Central memory CD8-positive, alpha-beta T cell (primary cell): ENCODE results near the gene C12orf43.
"Not testable (repeated sequence)": the region's sequence is repeated elsewhere in the genome, so short reads cannot be mapped to it uniquely, and the experiment has no call there.

Experiments
- ATAC-seq: fragments of 150-1000 bp; cut with Tn5 transposase; replicated peaks from 2 replicates; pipeline ENCODE4 v1.10.0; 2022; ENCODE audit warnings: mild to moderate bottlenecking, moderate FRiP score, moderate number of reproducible peaks; ENCODE audit not compliant: poor library complexity, severe bottlenecking; ENCODE audit errors: extremely low read depth
- DNase-seq, 2 donors: peaks; one replicate each; pipeline ENCODE4 v3.0.0; 2021; ENCODE audit warnings: low spot score in 2 of 2
- H3K27ac Mint-ChIP-seq: one replicate; pipeline ENCODE4 v1.8.0; 2022; ENCODE audit warnings: low read depth, mild to moderate bottlenecking, moderate library complexity, mixed read lengths
- H3K27me3 Mint-ChIP-seq: one replicate; pipeline ENCODE4 v1.8.0; 2022; ENCODE audit warnings: mixed read lengths
- H3K36me3 Mint-ChIP-seq: one replicate; pipeline ENCODE4 v1.8.0; 2022; ENCODE audit warnings: mild to moderate bottlenecking, moderate library complexity, mixed read lengths; ENCODE audit not compliant: insufficient read depth
- H3K4me1 Mint-ChIP-seq: one replicate; pipeline ENCODE4 v1.8.0; 2022; ENCODE audit warnings: mixed read lengths
- H3K4me3 Mint-ChIP-seq: one replicate; pipeline ENCODE4 v1.8.0; 2022; ENCODE audit warnings: mild to moderate bottlenecking, moderate library complexity, mixed read lengths
- H3K9me3 Mint-ChIP-seq: one replicate; pipeline ENCODE4 v1.8.0; 2022; ENCODE audit warnings: mixed read lengths

The C12orf43 gene

GRCh38 chr12:121048442-121048841, 32.2 kb upstream of the C12orf43 start:
- Mint-ChIP-seq H3K9me3 (no peaks in the 10 kb centered on the region), H3K4me3 (peak overlapping the region; percentile 67), H3K27me3 (no peaks in the 10 kb centered on the region), H3K27ac (peak overlapping the region; percentile 81), H3K36me3 (no peaks in the 10 kb centered on the region), H3K4me1 (no peaks in the 10 kb centered on the region)
- no peak for DNase-seq
- no peak for ATAC-seq

- H3K9me3 Mint-ChIP-seq, H3K27me3 Mint-ChIP-seq, H3K4me3 Mint-ChIP-seq, ATAC-seq, DNase-seq, H3K4me1 Mint-ChIP-seq, H3K27ac Mint-ChIP-seq, H3K36me3 Mint-ChIP-seq: not testable (repeated sequence)
These were observed 31.1 kb upstream of the C12orf43 start for GRCh38 chr12:121047400-121047799.

GRCh38 chr12:121043067-121043466, 26.8 kb upstream of the C12orf43 start:
- Mint-ChIP-seq H3K36me3 (peaks cover 11% of the 10 kb centered on the region), H3K4me3 (no peak overlapping the region), H3K27ac (peak overlapping the region; percentile 4), H3K27me3 (no peaks in the 10 kb centered on the region), H3K4me1 (peaks cover 13% of the 10 kb centered on the region), H3K9me3 (no peaks in the 10 kb centered on the region)
- ATAC-seq (no peak), DNase-seq (no peak)

DNA sequence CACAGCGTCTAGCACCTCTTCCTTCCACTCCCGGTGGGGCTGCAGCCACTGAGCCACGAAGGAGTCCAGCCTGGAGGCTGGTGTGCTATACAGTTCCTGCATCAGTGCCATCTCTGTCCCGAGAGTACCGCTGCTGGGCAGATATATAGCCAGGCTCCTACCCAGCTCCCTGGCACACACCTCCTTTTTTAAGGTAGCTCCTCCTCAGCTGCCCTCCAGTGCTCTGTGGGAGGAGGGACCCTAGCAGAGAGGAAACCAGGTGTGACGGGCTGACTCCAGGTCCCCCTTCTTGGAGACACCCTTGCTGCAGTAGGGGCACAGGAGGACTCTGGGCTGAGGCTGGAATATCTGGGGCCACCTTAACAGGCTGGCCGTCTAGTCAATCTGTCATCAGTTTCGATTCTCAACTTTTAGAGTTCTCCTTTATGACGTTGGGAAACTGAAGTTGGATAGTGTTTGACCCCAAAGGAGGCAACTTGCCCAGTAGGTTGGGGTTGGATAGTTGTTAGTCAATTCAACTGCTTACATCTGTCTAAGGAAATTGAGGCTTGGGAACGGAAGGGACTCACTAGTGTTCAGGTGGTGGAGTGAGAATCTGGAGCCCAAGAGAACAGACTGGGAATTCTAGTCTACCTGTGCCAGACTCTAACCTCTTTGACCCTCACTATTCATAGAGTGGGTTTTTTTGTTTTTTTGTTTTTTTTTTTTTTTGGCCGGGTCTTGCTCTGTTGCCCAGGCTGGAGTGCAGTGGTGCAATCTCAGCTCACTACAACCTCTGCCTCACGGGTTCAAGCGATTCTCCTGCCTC, 22.8 kb upstream of the C12orf43 start, which contains the start of gene OASL:
TSS of gene OASL (minus strand) at position 386 of the 808 bp plus-strand sequence. CDS start at position 111, 275 bp downstream.
- Mint-ChIP-seq H3K4me1 (peaks cover 43% of the 10 kb centered on the region), H3K9me3 (no peaks in the 10 kb centered on the region), H3K36me3 (peaks cover 30% of the 10 kb centered on the region), H3K4me3 (peak within 1 kb of the TSS; percentile 94), H3K27me3 (no peaks in the 10 kb centered on the region), H3K27ac (peak within 1 kb of the TSS; percentile 98)
- peak; percentile 52 to 73 for DNase-seq
- ATAC-seq, result peak; percentile 54

DNA sequence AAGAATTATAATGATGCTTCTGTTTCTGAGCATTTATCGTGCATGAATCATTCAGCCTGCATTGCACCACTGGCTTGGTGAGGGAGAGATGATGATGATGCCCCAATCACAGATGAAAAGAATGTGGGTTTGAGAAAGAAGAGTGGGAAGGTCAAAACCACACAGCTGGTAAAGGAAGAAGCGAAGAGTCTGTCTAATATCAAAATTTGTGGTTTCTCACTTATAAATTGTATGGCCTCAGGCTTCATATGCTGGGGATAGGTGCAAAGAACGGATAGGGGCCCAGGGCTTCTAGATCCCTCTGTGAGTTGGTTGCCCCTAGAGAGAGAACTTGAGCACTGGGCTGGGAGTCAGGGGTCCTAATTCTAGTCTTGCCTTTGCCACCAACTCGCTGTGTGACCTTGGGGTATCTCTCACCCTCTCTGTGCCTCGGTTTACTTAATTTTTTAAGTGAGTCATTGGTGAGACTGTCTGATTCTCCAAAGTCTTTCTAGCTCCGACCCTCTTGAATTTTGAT, 20.6 kb upstream of the C12orf43 start:
- H3K27ac Mint-ChIP-seq, result peak overlapping the region; percentile 98
- peak; percentile 33 for ATAC-seq
- H3K36me3 Mint-ChIP-seq, result peaks cover 47% of the 10 kb centered on the region
- no peaks in the 10 kb centered on the region for H3K27me3 Mint-ChIP-seq
- H3K4me3 Mint-ChIP-seq, result peak overlapping the region; percentile 94
- no peaks in the 10 kb centered on the region for H3K9me3 Mint-ChIP-seq
- DNase-seq, result peak in 1 of 2 donors; percentile 46
- H3K4me1 Mint-ChIP-seq, result peaks cover 60% of the 10 kb centered on the region

DNA sequence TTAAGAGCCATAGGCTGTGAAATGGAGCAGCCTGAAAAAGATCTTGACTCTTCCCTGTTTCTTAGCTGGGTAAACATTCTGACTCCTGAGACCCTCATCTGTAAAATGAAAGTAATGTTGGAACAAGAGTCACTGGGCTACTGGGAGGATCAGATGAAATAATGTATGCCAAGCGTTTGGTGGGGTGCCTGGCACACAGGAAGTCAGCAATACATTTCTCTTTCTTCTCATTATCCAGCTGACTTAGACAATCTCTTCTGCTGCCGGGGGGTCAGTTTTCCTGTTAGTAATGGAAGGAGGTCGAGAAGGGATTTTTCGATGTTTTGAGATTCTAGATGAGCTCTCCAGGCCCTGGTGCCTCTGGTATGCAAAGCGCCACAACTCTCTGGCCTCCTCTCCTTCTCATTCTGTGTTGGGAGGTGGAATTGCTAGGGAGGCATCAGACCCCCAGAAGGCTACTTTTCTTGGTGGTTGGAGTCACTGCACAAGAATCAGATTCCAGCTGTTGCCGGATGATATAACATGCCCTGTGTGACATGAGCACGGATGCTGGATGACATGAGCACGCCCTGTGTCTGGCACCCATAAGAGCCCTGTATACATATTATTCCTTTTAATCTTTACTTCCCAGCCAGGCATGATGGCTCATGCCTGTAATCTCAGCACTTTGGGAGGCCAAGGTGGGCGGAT, 18.5 kb upstream of the C12orf43 start:
- Mint-ChIP-seq H3K27ac (peak overlapping the region; percentile 91), H3K4me1 (peaks cover 60% of the 10 kb centered on the region), H3K9me3 (no peaks in the 10 kb centered on the region)

GRCh38 chr12:121033625-121034349, 17.5 kb upstream of the C12orf43 start:
- Mint-ChIP-seq H3K9me3 (no peaks in the 10 kb centered on the region), H3K36me3 (peaks cover 61% of the 10 kb centered on the region), H3K4me1 (peaks cover 54% of the 10 kb centered on the region), H3K27me3 (no peaks in the 10 kb centered on the region), H3K4me3 (peak overlapping the region; percentile 68), H3K27ac (peak overlapping the region; percentile 91)
- DNase-seq (peak; percentile 26 to 70), ATAC-seq (peak; percentile 78)

More for the DNA sequence above, 18.5 kb upstream of the C12orf43 start:
- H3K4me3 Mint-ChIP-seq, result peak overlapping the region; percentile 68
- H3K27me3 Mint-ChIP-seq, result no peaks in the 10 kb centered on the region
- DNase-seq, result no peak
- peaks cover 63% of the 10 kb centered on the region for H3K36me3 Mint-ChIP-seq
- no peak for ATAC-seq

DNA sequence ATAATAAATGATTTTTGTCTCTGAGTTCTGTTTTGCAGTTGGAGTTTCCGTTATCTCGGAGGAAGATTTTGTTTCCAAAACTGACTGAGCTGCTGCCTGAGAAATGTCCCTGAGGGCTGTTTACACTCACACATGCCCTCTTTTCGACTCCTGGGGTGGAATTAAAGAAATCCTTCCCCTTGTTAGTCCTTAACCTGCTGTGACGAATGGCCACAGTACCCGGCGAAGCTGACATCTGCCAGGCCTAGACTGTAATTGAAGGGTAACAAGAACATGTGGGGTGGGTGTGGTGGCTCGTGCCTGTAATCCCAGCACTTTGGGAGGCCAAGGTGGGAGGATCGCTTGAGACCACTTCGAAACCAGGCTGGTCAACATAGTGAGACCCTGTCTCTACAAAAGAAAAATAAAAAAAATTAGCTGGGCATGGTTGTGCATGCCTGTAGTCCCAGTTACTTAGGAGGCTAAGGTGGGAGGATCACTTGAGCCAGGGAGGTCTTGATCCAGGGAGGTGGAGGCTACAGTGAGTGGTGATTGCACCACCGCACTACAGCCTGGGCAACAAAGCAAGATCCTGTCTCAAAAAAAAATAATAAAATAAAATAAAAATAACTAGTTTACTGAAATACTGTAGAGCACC, 14.4 kb upstream of the C12orf43 start:
- Mint-ChIP-seq H3K4me1 (peaks cover 46% of the 10 kb centered on the region), H3K27me3 (no peaks in the 10 kb centered on the region), H3K36me3 (peaks cover 70% of the 10 kb centered on the region), H3K27ac (no peak overlapping the region), H3K4me3 (peak overlapping the region; percentile 26), H3K9me3 (no peaks in the 10 kb centered on the region)
- DNase-seq (no peak), ATAC-seq (no peak)

- no peaks in the 10 kb centered on the region for H3K27me3 Mint-ChIP-seq
- H3K4me1 Mint-ChIP-seq, result peaks cover 12% of the 10 kb centered on the region
- ATAC-seq (no peak), DNase-seq (no peak)
- H3K4me3 Mint-ChIP-seq, result no peak overlapping the region
- peaks cover 71% of the 10 kb centered on the region for H3K36me3 Mint-ChIP-seq
- no peaks in the 10 kb centered on the region for H3K9me3 Mint-ChIP-seq
- H3K27ac Mint-ChIP-seq, result peak overlapping the region; percentile 77
These were observed 10.2 kb upstream of the C12orf43 start for GRCh38 chr12:121026274-121027045.

DNA sequence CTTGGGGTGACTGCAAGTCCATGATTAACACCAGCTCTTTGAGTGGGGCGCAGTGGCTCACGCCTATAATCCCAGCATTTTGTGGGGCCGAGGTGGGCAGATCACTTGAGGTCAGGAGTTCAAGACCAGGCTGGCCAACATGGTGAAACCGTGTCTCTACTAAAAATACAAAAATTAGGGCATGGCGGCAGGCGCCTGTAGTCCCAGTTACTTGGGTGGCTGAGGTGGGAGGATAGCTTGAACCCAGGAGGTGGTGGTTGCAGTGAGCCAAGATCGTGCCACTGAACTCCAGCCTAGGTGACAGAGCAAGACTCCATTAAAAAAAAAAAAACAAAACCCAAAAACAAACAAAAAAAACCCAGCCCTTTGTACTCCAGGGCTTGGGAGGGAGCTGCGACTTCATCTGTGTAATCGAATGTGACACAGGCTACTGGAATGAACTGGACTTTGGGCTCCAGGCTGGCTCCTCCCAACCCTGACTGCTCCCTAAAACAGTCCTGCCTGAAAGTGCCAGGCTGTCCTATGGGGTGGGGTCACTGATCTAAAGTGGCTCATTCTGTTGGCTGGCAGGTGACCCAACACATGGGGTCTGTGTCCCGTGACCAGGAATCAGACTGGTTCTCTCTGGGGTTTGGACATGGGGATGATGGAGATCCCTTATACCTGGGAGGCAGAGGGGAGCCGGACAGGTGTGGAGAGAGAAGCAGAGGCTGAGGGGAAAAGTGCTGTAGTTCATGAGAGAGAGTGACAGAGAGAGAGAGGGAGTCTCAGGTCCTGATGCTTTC, 9.3 kb upstream of the C12orf43 start:
- H3K27ac Mint-ChIP-seq, result peak overlapping the region; percentile 77
- peaks cover 12% of the 10 kb centered on the region for H3K4me1 Mint-ChIP-seq
- ATAC-seq (no peak), DNase-seq (no peak)
- no peaks in the 10 kb centered on the region for H3K27me3 Mint-ChIP-seq
- no peak overlapping the region for H3K4me3 Mint-ChIP-seq
- peaks cover 68% of the 10 kb centered on the region for H3K36me3 Mint-ChIP-seq
- H3K9me3 Mint-ChIP-seq, result no peaks in the 10 kb centered on the region

GRCh38 chr12:121023799-121024198, 7.5 kb upstream of the C12orf43 start:
- Mint-ChIP-seq H3K27me3 (no peaks in the 10 kb centered on the region), H3K27ac (no peak overlapping the region), H3K9me3 (no peaks in the 10 kb centered on the region), H3K36me3 (peaks cover 66% of the 10 kb centered on the region), H3K4me1 (peaks cover 12% of the 10 kb centered on the region), H3K4me3 (no peak overlapping the region)
- ATAC-seq (no peak), DNase-seq (no peak)
